Measurements from ENCODE around the gene BCAS3. TPM values are rescaled to one million over a fixed set of nuclear protein-coding genes. Genes with fewer than 3 reads are reported as not detected.

BCAS3 gene
- polyA plus RNA-seq, 1 donor from 2014 or later = 21.6 TPM

DNA sequence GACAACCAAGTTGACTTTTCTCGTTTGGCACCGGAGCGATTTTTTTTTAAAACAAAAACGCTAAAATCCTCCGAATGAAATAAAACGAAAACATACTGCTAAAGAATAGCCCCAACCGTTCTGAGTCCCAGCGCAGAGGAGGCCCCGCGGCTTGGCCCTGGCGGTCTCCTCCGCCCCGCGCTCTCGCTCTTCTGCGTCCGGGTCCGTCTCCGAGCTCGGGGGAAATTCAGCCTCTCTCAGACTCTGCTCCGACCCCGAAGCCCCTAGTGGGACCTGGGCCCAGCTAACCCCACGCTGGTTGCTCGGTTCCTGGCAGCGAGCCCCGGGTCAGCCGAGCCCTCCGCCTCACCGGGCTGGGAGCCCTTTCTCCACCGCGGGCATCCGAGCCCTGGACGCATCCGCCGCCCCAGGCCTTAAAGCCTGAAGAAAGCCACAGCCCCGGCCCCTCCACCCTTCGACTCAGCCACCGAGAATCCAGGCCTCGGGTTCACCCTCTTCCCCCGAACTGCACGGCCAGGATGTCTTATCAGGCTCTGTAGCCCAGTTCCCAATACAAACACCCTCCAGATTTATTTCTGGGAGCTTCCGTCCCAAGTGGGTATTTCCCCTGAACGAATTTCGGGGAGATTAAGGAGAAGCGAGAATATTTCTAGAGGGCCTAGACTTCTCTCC, 723.2 kb downstream of the BCAS3 start:
- Histone ChIP-seq H3K27ac (ENCODE audit: low read length) (no peak overlapping the region), H3K36me3 (ENCODE audit: insufficient read depth, low read length) (no peaks in the 10 kb centered on the region), H3K9me2 (ENCODE audit: insufficient read depth, low read length) (no peaks in the 10 kb centered on the region), H4K20me1 (ENCODE audit: insufficient read depth) (no peaks in the 10 kb centered on the region), H3K4me3 (ENCODE audit: low read length) (no peak overlapping the region), H3K4me2 (ENCODE audit: low read length) (no peak overlapping the region), H3K9me3 (ENCODE audit: low read length) (peaks cover 2% of the 10 kb centered on the region), H3K79me2 (replicated peaks; ENCODE audit: insufficient read depth, low read length) (no peaks in the 10 kb centered on the region), H2AFZ (ENCODE audit: low read depth, low read length) (no peak overlapping the region), H3K9ac (ENCODE audit: low read length) (no peak overlapping the region), H3F3A (ENCODE audit: insufficient read depth, low read length, poor library complexity, severe bottlenecking) (no peaks in the 10 kb centered on the region), H3K27me3 (ENCODE audit: insufficient read depth, low read depth, low read length) (peaks cover 95% of the 10 kb centered on the region)
- no peak for TF ChIP-seq SMC3 (conservative IDR thresholded peaks at IDR 0.05; ENCODE audit: poor library complexity)
- TF ChIP-seq REST (IDR thresholded peaks at IDR 0.05; ENCODE audit: borderline replicate concordance) = no peak
- TF ChIP-seq MXI1 (conservative IDR thresholded peaks at IDR 0.05; ENCODE audit: poor library complexity, severe bottlenecking) = no peak
- no peak for TF ChIP-seq EP300 (conservative IDR thresholded peaks at IDR 0.05; ENCODE audit: poor library complexity, severe bottlenecking)
- TF ChIP-seq, protein P1, sequence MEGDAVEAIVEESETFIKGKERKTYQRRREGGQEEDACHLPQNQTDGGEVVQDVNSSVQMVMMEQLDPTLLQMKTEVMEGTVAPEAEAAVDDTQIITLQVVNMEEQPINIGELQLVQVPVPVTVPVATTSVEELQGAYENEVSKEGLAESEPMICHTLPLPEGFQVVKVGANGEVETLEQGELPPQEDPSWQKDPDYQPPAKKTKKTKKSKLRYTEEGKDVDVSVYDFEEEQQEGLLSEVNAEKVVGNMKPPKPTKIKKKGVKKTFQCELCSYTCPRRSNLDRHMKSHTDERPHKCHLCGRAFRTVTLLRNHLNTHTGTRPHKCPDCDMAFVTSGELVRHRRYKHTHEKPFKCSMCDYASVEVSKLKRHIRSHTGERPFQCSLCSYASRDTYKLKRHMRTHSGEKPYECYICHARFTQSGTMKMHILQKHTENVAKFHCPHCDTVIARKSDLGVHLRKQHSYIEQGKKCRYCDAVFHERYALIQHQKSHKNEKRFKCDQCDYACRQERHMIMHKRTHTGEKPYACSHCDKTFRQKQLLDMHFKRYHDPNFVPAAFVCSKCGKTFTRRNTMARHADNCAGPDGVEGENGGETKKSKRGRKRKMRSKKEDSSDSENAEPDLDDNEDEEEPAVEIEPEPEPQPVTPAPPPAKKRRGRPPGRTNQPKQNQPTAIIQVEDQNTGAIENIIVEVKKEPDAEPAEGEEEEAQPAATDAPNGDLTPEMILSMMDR (IDR thresholded peaks at IDR 0.05; ENCODE audit: poor library complexity, severe bottlenecking) = no peak
- peak; percentile 98 for TF ChIP-seq EZH2 (IDR thresholded peaks at IDR 0.05; ENCODE audit: borderline replicate concordance, insufficient read depth, low read length, poor library complexity, severe bottlenecking)
- TF ChIP-seq POLR2AphosphoS5 (IDR thresholded peaks at IDR 0.05) = no peak
- TF ChIP-seq RAD21 (conservative IDR thresholded peaks at IDR 0.05) = no peak

GRCh38 chr17:61401389-61402072, 723.9 kb downstream of the BCAS3 start:
- H3K9me2 ChIP-seq (ENCODE audit: insufficient read depth, low read length) = no peaks in the 10 kb centered on the region
- H3F3A ChIP-seq (ENCODE audit: insufficient read depth, low read length, poor library complexity, severe bottlenecking) = no peaks in the 10 kb centered on the region
- H3K79me2 ChIP-seq (replicated peaks; ENCODE audit: insufficient read depth, low read length) = no peaks in the 10 kb centered on the region
- no peak overlapping the region for H3K9ac ChIP-seq (ENCODE audit: low read length)
- H3K4me3 ChIP-seq (ENCODE audit: low read length) = no peak overlapping the region
- H3K4me2 ChIP-seq (ENCODE audit: low read length) = no peak overlapping the region
- no peaks in the 10 kb centered on the region for H3K9me3 ChIP-seq (ENCODE audit: low read length)
- no peaks in the 10 kb centered on the region for H3K36me3 ChIP-seq (ENCODE audit: insufficient read depth, low read length)
- no peak overlapping the region for H2AFZ ChIP-seq (ENCODE audit: low read depth, low read length)
- TF ChIP-seq POLR2AphosphoS5 (IDR thresholded peaks at IDR 0.05) (no peak), MXI1 (conservative IDR thresholded peaks at IDR 0.05; ENCODE audit: poor library complexity, severe bottlenecking) (no peak), RAD21 (conservative IDR thresholded peaks at IDR 0.05) (no peak), TAF1 (IDR thresholded peaks at IDR 0.05; ENCODE audit: low read depth) (no peak), SMC3 (conservative IDR thresholded peaks at IDR 0.05; ENCODE audit: poor library complexity) (no peak), EP300 (conservative IDR thresholded peaks at IDR 0.05; ENCODE audit: poor library complexity, severe bottlenecking) (no peak), REST (IDR thresholded peaks at IDR 0.05; ENCODE audit: borderline replicate concordance) (no peak), EZH2 (IDR thresholded peaks at IDR 0.05; ENCODE audit: borderline replicate concordance, insufficient read depth, low read length, poor library complexity, severe bottlenecking) (no peak)
- TF ChIP-seq, protein P1 (IDR thresholded peaks at IDR 0.05; ENCODE audit: poor library complexity, severe bottlenecking) = no peak
- no peaks in the 10 kb centered on the region for H4K20me1 ChIP-seq (ENCODE audit: insufficient read depth)
- H3K27ac ChIP-seq (ENCODE audit: low read length) = no peak overlapping the region
- H3K27me3 ChIP-seq (ENCODE audit: insufficient read depth, low read depth, low read length) = peaks cover 95% of the 10 kb centered on the region
